NCI-H2029 (cell line): ENCODE measurements around the gene NCK1.
"Not testable (repeated sequence)": the region's sequence is repeated elsewhere in the genome, so short reads cannot be mapped to it uniquely, and the experiment has no call there.

ENCODE experiments used
- DNase-seq: peaks from one replicate; lab custom pipeline; 2025; lab: John Stamatoyannopoulos, UW

The NCK1 gene

DNA sequence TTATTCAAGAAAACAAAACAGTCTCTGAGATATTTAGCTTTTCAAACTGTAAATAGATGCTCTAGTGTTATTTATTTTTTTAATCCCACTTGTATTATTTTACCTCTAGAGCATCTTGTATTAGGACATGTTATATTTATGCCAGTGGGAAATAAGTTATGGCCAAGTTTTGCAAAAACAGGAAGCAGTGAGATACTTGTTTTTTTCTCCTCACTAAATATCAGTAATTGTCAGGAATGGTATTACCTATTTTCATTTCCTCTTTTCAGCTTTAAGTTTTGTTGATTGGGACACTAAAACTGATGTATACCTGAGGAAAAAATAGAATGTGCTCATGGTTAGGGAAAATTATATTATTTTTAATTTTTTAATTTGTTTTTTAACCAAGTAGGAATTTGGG lies 87.1 kb downstream of the NCK1 start:
- DNase-seq, result no peak

DNA sequence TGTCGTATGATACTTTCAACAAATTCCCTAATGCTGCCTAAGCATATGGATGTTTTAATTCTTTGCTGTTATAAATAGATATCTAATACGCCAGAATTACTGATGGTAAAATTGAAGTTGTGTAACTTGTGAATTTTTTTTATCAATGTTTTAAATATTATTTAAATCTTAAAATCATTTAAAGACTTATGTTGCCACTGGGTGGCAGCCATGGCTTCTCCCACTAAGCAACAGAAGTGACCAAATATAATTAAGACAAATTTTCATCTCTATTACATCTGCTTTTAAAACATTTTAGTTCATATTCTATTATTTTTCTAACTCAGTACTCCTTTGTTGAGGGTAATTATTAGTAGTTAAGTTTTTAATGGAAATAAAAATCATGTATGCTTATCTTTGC lies 87.7 kb downstream of the NCK1 start:
- no peak for DNase-seq

DNA sequence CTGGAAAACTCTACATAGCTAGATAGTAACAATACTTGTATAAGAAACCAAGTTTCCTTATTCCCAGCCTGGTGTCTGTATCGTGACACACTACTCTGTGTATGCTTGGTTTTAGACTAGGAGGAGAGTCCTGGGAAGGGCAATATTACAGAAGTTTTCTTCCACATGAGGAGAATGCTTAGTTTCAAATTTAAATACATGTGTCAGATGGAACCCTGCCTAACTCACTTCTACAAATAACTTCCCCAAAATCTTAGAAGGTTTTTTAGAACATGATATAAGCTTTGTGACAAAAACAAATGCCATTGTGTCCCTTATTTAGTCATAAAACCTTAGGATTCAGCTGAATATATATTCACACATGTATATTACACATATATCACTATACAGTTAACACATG lies 88.6 kb downstream of the NCK1 start:
- DNase-seq, result no peak

DNA sequence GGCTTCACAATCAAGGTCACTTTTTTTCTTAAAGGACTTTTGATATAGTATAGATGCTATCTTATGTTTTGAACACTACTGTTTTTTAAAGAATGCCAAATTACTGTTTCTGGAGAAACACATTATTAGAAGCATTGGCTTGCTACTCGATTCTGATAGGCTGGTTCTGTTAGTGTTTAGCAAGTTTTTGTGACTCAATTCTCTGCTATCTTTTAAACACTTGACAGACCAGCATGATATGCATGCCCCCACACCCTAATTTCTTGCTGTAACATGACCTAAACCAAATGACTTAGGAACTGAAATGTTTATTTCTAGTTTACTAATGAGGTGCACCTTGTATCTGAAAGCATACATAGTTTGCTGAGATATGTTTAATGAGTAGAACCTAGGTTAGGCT lies 90.3 kb downstream of the NCK1 start:
- no peak for DNase-seq

DNA sequence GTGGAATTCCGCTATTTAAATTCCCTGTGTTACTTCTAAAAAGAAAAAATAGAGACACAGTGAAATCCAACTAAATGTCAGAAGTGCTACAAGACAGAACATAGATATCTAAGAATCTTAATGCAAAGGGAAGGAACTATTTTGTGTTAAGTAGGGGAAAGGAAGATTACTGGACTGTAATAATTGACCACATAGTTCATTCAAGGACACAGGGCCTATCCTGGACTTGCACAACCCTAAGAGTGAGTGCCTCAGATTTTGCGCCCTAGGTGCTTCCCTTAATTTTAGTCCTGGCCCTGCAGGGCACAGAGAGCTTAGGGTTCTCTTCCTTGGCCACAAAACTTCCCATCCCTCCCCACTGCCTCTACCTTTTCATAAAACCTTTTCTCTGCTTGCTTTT lies 92.2 kb downstream of the NCK1 start:
- DNase-seq, result no peak

DNA sequence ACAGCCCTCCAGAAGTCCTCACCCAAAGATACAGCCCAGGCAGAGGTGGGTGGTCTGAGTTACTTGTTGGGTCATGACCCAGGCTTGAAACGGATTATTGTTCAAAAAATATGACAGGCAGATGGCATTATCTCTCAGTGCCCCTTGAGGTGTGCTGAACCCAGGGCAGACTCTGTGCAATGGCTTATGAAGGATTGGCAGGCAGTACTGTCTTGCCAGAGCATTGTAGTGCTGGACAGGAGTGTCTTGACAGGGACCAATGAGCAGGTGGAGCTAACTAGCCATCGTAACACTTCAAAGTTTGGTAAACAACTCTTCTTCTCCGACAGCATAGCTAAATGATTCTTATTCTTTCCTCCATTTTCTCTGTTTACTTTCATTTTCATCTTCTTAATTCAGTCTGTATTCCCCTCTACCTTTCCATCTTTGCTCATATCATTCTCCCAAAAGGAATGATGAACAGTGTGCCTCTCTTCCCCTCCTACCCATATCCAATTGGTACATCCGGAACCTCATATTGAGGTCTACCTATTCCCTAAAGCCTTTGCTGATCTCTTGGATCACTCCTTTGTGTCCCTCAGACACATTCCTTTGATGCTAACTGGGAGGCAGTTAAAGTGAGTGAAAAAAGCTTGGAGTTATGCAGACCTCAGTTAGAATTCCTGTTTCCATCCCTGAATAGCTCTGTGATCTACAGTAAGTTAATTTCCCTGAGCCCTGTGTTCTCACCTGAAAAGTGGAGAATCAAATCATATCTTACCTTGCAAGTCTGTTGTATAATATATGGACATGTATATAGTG lies 93.2 kb downstream of the NCK1 start:
- no peak for DNase-seq

DNA sequence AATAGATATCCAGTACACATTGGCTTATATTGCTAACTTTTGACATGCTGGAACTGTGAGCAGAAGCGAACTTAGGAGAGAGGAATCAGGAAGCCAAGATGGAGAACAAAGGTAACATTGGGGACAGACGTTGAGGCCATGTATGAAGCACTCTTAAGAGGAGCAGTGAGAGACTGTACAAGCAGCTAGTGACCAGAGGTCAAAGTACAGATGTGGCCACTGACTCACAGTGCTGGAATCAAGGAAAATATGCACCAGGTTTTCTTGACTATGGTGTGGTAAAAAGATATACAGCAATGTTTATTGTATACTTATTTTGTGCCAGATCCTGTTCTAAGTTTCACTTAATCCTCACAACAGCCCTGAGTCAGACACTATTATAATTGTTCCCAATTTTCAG lies 93.8 kb downstream of the NCK1 start:
- no peak for DNase-seq

DNA sequence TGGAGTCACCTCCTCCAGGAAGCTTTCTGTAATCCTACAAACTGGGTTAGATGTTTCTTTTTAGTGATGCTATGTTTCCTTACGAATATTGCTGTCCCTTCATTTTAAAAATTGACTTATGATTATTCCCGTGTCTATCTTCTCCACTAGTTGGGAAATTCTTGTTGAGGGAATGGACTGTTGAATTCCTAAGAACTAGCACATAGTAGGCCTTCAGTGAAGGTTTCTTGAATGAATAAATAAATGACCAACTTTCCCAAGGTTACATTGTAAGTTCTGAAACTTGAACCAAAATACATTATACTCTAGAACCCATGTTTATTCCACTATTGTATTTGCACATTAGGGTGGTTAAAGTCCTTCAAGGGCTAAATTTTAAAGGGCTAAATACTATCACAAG lies 95.0 kb downstream of the NCK1 start:
- no peak for DNase-seq

DNA sequence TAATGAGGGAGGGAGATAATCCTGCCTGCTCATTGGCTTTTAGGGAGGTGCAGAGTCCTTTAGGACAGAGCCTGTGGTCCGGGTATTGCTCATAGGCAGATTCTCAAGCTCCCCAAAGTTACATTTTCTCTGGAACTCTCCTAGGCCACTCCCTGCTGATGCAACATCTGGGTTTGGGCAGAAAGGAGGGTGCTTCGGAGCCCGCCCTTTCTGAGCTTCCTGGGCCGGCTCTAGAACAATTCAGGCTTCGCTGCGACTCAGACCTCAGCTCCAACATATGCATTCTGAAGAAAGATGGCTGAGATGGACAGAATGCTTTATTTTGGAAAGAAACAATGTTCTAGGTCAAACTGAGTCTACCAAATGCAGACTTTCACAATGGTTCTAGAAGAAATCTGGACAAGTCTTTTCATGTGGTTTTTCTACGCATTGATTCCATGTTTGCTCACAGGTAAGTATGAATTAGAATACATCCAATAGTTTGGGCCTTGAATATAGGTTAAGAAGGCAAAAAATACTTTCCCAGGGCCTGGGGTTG lies 95.8 kb downstream of the NCK1 start, which contains the start of gene IL20RB:
Gene IL20RB, plus strand, starts transcription at position 233 of the 538 bp plus-strand sequence. Its CDS starts 131 bp downstream, at position 364.
- no peak for DNase-seq

DNA sequence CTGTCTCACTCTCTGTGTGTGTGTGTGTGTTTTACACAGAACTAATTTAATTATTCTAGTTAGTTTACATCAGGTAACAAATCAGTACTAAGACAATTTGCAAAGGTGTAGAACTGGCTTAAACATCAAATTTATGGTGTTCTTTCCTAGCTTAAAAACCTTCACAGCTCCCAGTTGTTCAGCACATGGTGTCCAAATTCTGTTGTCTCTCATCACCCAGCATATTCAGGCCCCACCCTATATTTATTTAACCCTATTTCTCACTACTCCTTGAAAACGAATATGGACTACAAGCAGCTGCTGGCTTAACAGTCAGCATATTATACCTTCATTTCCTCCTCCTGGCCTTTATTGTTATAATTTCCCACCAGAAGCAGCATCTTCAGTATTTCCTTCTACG lies 96.9 kb downstream of the NCK1 start:
- no peak for DNase-seq

DNA sequence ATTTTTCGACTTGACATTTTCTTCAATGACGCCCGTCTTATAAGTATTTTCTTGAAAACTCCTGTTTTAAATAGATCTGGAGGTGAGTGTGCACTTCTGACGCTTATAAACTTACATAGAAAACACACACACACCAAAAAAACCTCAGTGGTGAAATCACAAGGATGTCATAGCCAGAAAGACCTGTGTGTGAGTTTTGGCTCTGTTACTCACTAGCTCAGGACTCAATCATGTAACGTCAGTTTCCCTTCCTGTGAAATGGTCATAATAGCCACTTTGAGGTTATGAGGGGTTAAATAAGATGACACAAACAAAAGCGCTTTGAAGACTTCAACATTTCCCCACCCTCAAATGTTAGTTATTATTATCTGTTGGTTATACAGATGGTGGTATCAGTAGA lies 97.6 kb downstream of the NCK1 start:
- no peak for DNase-seq

DNA sequence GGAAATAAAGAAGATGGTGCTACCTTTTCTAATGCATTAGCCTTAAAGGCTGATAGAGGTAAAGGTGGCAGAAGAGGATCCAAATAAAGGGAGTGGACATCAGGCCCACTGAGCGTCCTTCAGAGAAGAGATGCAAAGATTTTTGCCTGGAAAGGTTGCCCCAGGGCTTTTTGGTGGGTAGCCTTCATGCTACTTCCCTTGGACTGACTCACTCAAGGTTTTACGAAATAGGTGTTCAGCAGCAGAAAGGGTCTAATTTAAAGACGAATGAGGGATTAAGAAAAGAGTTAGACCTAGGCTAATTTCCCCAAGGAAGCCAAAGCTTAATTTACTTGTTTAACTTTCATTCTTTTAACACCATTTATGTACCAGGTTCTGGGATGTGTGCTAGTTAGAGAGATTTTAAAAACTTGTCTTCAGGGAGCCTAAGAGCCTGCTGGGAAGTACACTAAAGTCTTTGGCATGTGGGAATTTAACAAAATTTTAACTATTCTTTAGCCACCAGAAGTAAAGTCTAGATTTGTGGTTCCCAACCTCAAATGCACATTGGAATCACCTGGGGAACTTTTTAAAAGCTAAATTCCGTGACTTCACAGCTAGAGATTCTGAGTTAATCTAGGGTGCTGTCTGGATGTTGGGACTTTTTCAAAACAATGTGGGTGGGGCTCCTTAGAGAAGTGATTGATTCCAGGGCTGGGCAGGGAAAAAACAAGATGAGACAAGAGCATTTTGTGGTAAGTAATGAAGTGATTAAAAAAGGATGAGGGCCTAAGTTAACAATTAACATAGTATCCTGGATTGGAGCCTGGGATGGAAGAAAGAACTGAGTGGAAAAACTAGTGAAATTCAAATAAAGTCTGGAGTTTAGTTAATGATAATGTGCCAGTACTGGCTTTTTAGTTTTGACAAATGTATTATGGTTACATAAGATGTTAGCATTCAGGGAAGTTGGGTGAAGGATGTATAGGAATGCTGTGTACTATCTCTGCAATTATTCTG lies 99.1 kb downstream of the NCK1 start:
- DNase-seq, result no peak

DNA sequence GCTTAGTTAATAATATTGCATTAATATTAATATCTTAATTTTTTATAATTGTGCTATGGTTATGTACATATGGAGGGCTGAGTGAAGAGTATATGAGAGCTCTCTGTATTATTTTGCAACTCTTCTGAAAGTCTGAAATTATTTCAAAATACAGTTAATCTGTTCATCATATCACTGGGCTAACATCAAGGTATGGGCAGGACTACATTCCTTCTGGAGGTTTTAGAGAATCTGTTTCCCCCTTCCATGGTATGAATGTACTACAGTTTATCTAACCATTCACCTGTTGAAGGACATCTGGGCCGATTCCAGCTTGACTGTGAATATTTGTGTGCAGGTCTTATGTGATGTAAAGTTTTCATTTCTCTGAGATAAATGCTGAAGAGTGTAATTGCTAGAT lies 100.9 kb downstream of the NCK1 start:
- DNase-seq, result no peak

DNA sequence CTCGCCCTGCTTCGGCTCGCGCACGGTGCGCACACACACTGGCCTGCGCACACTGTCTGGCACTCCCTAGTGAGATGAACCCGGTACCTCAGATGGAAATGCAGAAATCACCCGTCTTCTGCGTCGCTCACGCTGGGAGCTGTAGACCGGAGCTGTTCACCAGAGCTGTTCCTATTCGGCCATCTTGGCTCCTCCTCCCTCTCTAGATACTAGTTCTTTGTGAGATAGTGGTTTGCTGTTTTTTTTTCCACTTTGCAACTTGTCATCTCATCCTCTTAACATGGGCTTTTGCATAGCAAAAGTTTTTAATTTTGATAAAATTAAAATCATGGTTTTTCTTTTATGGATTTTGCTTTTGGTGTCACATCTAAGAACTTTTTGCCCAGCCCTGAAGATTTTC lies 107.5 kb downstream of the NCK1 start:
- not testable (repeated sequence) for DNase-seq

DNA sequence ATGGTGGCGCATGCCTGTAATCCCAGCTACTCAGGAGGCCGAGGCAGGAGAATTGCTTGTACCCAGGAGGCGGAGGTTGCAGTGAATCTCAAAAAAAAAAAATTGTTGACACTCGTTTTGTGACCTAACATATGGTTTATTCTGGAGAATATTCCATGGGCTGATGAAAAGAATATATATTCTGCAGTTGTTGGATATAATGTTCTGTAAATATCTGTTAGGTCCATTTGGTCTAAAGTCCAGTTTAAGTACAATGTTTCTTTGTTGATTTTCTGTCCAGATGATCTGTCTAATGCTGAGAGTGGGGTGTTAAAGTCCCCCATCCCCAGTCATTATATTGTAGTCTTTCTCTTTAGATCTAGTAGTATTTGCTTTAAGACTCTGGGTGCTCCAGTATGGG lies 111.3 kb downstream of the NCK1 start:
- no peak for DNase-seq

DNA sequence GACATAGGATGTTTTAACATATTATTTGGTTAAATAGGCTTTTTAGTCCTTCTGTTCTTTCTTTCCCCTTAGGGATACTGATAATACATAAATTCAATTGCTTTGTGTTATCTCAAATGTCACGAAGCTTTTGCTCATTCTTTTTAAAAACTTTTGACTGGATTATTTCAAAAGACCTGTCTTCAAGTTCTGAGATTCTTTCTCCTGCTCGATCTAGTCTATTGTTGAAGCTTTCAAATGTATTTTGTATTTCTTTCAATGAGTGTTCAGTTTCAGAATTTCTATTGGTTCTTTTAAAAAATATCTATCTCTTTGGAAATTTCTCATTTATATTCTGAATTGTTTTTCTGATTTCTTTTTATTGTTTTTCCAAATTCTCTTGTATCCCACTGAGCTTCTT lies 112.7 kb downstream of the NCK1 start:
- DNase-seq, result no peak

DNA sequence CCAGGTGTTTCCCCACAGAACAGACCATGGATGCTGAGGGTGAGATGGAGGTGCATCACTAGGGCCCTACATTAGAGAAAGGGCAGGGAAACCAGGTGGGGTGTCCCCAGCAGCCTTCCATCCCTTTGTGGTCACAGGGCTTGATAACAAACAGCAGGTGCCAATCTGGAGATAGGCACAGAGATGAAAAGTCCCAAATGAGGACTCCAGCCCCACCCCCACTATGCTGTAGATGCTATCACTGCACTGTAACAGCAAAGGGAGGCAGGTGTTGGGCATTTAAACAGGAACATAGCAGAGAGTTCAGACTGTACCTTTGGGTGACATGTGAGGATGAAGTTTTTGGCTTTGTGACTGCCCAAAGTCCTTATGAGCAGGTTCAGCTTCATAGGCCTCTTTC lies 117.2 kb downstream of the NCK1 start:
- DNase-seq, result no peak

DNA sequence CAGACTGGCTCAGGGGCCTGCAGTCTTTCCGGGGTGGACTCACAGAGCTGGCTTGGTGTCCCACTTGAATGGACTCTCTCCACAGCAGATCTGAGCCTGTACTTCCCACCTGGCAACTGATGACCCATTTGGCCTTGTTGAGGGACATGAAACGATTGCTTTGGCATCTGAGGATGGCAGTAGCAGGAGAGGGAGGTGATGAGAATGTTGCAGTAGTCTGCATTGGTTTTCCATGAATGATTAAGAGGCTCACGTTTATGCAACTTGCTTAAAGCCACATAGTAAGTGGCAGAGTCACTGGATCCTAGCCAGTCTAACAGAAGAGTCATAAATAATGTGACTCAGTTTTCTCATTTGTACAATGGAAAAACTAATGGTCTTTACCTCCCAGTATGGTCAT lies 117.7 kb downstream of the NCK1 start:
- no peak for DNase-seq

DNA sequence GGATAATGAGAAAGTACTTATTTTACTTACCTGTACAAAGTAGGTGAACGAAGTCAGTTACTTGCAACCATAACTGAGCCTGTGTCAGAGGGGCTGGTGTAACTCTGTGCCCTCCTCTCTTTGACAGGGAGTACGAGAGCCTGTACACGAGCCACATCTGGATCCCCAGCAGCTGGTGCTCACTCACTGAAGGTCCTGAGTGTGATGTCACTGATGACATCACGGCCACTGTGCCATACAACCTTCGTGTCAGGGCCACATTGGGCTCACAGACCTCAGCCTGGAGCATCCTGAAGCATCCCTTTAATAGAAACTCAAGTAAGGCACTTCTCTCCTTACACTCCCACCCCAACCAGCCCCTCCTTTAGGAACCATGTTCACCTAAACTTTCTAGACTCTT lies 120.0 kb downstream of the NCK1 start:
- DNase-seq, result no peak

DNA sequence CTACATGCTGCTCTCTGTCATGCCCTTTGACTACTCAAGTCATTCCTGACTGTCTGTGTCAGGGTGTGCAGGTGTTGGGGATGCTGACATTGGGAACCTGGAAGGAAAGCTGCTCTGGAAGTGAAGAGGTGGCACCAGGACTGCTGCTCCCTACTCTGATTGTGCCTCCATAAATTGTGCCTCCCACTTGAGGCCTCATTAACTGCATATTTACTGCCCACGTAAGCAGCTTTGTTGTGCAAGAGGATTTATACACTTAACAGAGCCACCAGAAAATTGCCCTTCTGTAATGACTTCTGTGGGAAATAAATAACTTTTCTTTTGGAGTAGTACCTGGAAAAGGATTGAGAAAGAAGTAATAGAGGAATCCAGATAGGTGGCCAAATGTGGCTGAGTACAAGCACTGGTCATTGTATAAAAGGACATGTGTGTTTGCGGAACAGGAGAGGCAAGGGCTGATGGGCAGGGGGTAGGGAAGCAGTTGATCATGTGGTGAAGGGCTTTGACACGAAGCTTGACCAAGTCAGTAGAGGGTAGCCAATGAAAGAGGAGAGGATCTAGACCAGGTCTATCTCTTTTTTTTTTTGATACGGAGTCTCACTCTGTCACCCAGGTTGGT lies 120.6 kb downstream of the NCK1 start:
- DNase-seq, result no peak

DNA sequence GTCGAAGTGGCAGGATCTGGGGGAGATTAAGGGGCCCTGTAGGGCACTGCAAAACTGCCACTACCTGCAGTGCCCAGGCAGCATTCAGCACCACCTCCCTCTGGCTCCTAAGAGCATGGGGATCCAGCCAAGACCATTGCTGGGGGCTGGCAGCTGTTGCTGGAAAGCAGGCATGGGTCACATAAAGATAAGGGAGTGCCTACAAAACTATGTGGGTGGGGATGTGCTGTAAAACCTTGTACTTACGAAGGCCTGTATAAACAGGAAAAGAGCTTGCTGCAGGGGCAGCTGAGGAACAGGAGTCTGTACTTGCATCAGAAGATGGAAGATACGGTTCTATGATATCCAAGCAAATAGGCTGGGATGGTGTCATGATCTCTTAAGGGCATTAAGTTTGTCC lies 122.8 kb downstream of the NCK1 start:
- no peak for DNase-seq

DNA sequence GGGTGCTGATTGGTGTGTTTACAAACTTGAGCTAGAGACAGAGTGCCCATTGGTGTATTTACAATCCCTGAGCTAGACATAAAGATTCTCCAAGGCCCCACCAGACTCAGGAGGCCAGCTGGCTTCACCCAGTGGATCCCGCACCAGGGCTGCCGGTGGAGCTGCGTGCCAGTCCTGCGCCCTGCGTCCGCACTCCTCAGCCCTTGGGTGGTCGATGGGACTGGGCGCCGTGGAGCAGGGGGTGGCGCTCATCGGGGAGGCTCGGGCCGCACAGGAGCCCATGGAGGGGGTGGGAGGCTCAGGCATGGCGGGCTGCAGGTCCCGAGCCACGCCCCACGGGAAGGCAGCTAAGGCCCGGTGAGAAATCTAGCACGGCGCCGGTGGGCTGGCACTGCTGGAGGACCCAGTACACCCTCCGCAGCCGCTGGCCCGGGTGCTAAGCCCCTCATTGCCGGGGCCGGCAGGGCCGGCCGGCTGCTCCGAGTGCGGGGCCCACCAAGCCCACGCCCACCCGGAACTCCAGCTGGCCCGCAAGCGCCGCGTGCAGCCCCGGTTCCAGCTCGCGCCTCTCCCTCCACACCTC lies 125.5 kb downstream of the NCK1 start:
- DNase-seq, result not testable (repeated sequence)
